Keratinocyte (primary cell): ENCODE data around the gene RNF150. TPM values are rescaled to one million over a fixed set of nuclear protein-coding genes. Genes with fewer than 3 reads are reported as not detected.

ENCODE experiments used
- DNase-seq: peaks from one replicate; pipeline ENCODE4 v3.0.0-alpha.2; 2011; ENCODE audit warnings: low read depth, missing footprints, low spot score
- FAIRE-seq: peaks from 2 replicates; lab custom pipeline; 2011; peaks lifted over from hg19 to GRCh38; lab: Jason Lieb, UNC
- H2AFZ ChIP-seq: 2 replicates; pipeline ENCODE4 v1.6.0; 2012; ENCODE audit warnings: low read length, control low read depth, inconsistent platforms; ENCODE audit not compliant: control insufficient read depth
- H3K27ac ChIP-seq: 2 replicates; pipeline ENCODE4 v1.5.1; 2011; ENCODE audit warnings: low read length; ENCODE audit not compliant: control insufficient read depth, insufficient read depth
- H3K27me3 ChIP-seq: 3 replicates; pipeline ENCODE4 v1.6.0; 2011; ENCODE audit warnings: low read length; ENCODE audit not compliant: control insufficient read depth, insufficient read depth; ENCODE audit errors: extremely low read depth
- H3K36me3 ChIP-seq, 2 experiments: 2 replicates in 1 of 2; 3 replicates in 1 of 2; pipeline ENCODE4 v1.5.1; 2011; ENCODE audit warnings: low read length in 2 of 2, mild to moderate bottlenecking in 1 of 2; ENCODE audit not compliant: control insufficient read depth in 2 of 2, insufficient read depth in 2 of 2; ENCODE audit errors: extremely low read depth in 1 of 2
- H3K4me1 ChIP-seq: 3 replicates; pipeline ENCODE4 v1.5.1; 2011; ENCODE audit warnings: low read length; ENCODE audit not compliant: control insufficient read depth, insufficient read depth; ENCODE audit errors: extremely low read depth
- H3K4me2 ChIP-seq: 3 replicates; pipeline ENCODE4 v1.6.0; 2011; ENCODE audit warnings: low read depth, low read length; ENCODE audit not compliant: control insufficient read depth, insufficient read depth; ENCODE audit errors: extremely low read depth
- H3K4me3 ChIP-seq, 3 experiments: fragments of 200-600 bp in 1 of 3; sonication (generic) in 1 of 3; 2 replicates in 2 of 3; 3 replicates in 1 of 3; pipeline ENCODE4 v1.5.1; 2011 to 2016; ENCODE audit warnings: low read length in 3 of 3, mild to moderate bottlenecking in 3 of 3, control low read depth in 2 of 3, inconsistent platforms in 1 of 3, low read depth in 1 of 3, mixed read lengths in 1 of 3, mixed run types in 1 of 3, moderate library complexity in 1 of 3; ENCODE audit not compliant: control insufficient read depth in 2 of 3, insufficient read depth in 2 of 3; ENCODE audit errors: extremely low read depth in 1 of 3
- H3K79me2 ChIP-seq: 2 replicates; pipeline ENCODE4 v1.6.0; 2012; ENCODE audit warnings: low read length; ENCODE audit not compliant: control insufficient read depth, insufficient read depth
- H3K9ac ChIP-seq: 3 replicates; pipeline ENCODE4 v1.6.0; 2011; ENCODE audit warnings: low read length; ENCODE audit not compliant: control insufficient read depth, insufficient read depth; ENCODE audit errors: extremely low read depth
- H3K9me1 ChIP-seq: 3 replicates; pipeline ENCODE4 v1.6.0; 2011; ENCODE audit warnings: low read length; ENCODE audit not compliant: control insufficient read depth, insufficient read depth; ENCODE audit errors: extremely low read depth
- H3K9me3 ChIP-seq: 2 replicates; pipeline ENCODE4 v1.5.1; 2012; ENCODE audit warnings: low read depth, low read length; ENCODE audit not compliant: control insufficient read depth
- H4K20me1 ChIP-seq: 3 replicates; pipeline ENCODE4 v1.6.0; 2011; ENCODE audit warnings: low read length; ENCODE audit not compliant: control insufficient read depth, insufficient read depth; ENCODE audit errors: extremely low read depth
- CTCF ChIP-seq, 3 experiments: IDR thresholded peaks in 1 of 3; conservative IDR thresholded peaks in 1 of 3; optimal IDR thresholded peaks in 1 of 3; 2 replicates in 2 of 3; 3 replicates in 1 of 3; pipeline versions ENCODE3 to v1.5.1; 2011; ENCODE audit warnings: low read length in 3 of 3, mild to moderate bottlenecking in 3 of 3, moderate library complexity in 2 of 3, control low read depth in 1 of 3, inconsistent platforms in 1 of 3; ENCODE audit not compliant: insufficient read depth in 2 of 3; ENCODE audit errors: extremely low read depth in 1 of 3
- EZH2 ChIP-seq: IDR thresholded peaks from one replicate; pipeline ENCODE4 v1.6.1; 2012; ENCODE audit warnings: inconsistent platforms, mild to moderate bottlenecking, low read length, moderate library complexity
- dilution Hi-C: fragments of 300-500 bp; cut with MboI; formaldehyde crosslinking; loops from one replicate; pipeline ENCODE4 v1.7.0; 2020; ENCODE audit warnings: low sequenced_read_pairs; ENCODE audit not compliant: extremely low pct_ligation_motif_present
- polyA plus RNA-seq, 5 experiments: library from polyadenylated mRNA; depleted of rRNA in 3 of 5; stranded (reverse) in 3 of 5; stranded (forward) in 1 of 5; unstranded in 1 of 5; fragments of >200 nt; gene quantifications; 1 replicate in 1 of 5; 2 replicates in 3 of 5; 3 replicates in 1 of 5; pipeline versions ENCODE4 v1.2.1 to v1.2.3, GENCODE V29; 2011 to 2012; ENCODE audit warnings: missing spikeins in 2 of 5, low read depth in 1 of 5, low replicate concordance in 1 of 5

Gene RNF150
- polyA plus RNA-seq, 1 donor (not counting 4 experiments of a cell fraction or from before 2014, with no cell fraction given) = 0.18 TPM

- no peak overlapping the region for H2AFZ ChIP-seq
- no peak overlapping the region for H3K4me3 ChIP-seq
- no peak overlapping the region for H3K9ac ChIP-seq
- no peaks in the 10 kb centered on the region for H3K79me2 ChIP-seq
- H3K9me3 ChIP-seq = no peaks in the 10 kb centered on the region
- dilution Hi-C loops = no loop called here
- H4K20me1 ChIP-seq = no peaks in the 10 kb centered on the region
- no peak overlapping the region for H3K27ac ChIP-seq
- no peaks in the 10 kb centered on the region for H3K27me3 ChIP-seq
- TF ChIP-seq EZH2 = no peak
- no peak for TF ChIP-seq CTCF (optimal IDR thresholded peaks at IDR 0.05 in 1 of 3, IDR thresholded peaks at IDR 0.05 in 1 of 3, conservative IDR thresholded peaks at IDR 0.05 in 1 of 3; ENCODE audit: extremely low read depth in 1 of 3, insufficient read depth in 2 of 3, low read length in 3 of 3)
- FAIRE-seq (no peak), DNase-seq (no peak)
- H3K36me3 ChIP-seq = no peaks in the 10 kb centered on the region
- no peaks in the 10 kb centered on the region for H3K4me1 ChIP-seq
- no peaks in the 10 kb centered on the region for H3K9me1 ChIP-seq
- no peak overlapping the region for H3K4me2 ChIP-seq
Observed at GRCh38 chr4:141021397-141022110, 111.7 kb downstream of the RNF150 start.

- Histone ChIP-seq H3K4me1 (no peaks in the 10 kb centered on the region), H3K79me2 (no peaks in the 10 kb centered on the region), H3K9me3 (no peaks in the 10 kb centered on the region), H3K9ac (no peak overlapping the region), H3K4me3 (no peak overlapping the region), H3K36me3 (no peaks in the 10 kb centered on the region), H3K27me3 (no peaks in the 10 kb centered on the region), H4K20me1 (no peaks in the 10 kb centered on the region), H3K27ac (no peak overlapping the region), H3K4me2 (no peak overlapping the region), H3K9me1 (no peaks in the 10 kb centered on the region), H2AFZ (no peak overlapping the region)
- TF ChIP-seq CTCF (optimal IDR thresholded peaks at IDR 0.05 in 1 of 3, IDR thresholded peaks at IDR 0.05 in 1 of 3, conservative IDR thresholded peaks at IDR 0.05 in 1 of 3; ENCODE audit: extremely low read depth in 1 of 3, insufficient read depth in 2 of 3, low read length in 3 of 3) = no peak
- TF ChIP-seq EZH2 = no peak
- dilution Hi-C loops = no loop called here
- no peak for FAIRE-seq
- no peak for DNase-seq
Observed at GRCh38 chr4:141020801-141021261, 112.4 kb downstream of the RNF150 start.
